AG04450 (cell line): ENCODE results near the gene PPP2R2C. TPM values are rescaled to one million over a fixed set of nuclear protein-coding genes. Genes with fewer than 3 reads are reported as not detected.

Experiments
- CTCF ChIA-PET: fragments of 300-600, 350-600 bp; formaldehyde crosslinking; extraction: SDS; loops from one replicate; lab custom pipeline; 2022; ENCODE audit warnings: antibody characterized with exemption, inconsistent platforms; lab: Charles Lee
- POLR2A ChIA-PET: fragments of 350-600 bp; formaldehyde crosslinking; extraction: SDS; loops from one replicate; lab custom pipeline; 2021; ENCODE audit warnings: antibody characterized with exemption, inconsistent platforms; lab: Yijun Ruan, JAX
- DNase-seq: peaks from one replicate; pipeline ENCODE4 v3.0.0-alpha.2; 2011; ENCODE audit warnings: low read depth, low spot score
- H3K27ac ChIP-seq: one replicate; pipeline ENCODE4 v1.5.1; 2012; ENCODE audit warnings: low read depth, low read length, control low read depth
- H3K27me3 ChIP-seq: one replicate; pipeline ENCODE4 v1.6.0; 2012; ENCODE audit warnings: low read length; ENCODE audit not compliant: control insufficient read depth, insufficient read depth
- H3K4me3 ChIP-seq: 2 replicates; pipeline ENCODE4 v1.5.1; 2011; ENCODE audit warnings: mild to moderate bottlenecking, low read depth, low read length, control low read depth
- H3K9me3 ChIP-seq: 2 replicates; pipeline ENCODE4 v1.5.1; 2012; ENCODE audit warnings: low read length; ENCODE audit not compliant: control insufficient read depth, insufficient read depth
- CTCF ChIP-seq: IDR thresholded peaks from 2 replicates; pipeline ENCODE4 v1.5.1; 2011; ENCODE audit warnings: low read depth, low read length, control low read depth, inconsistent platforms
- polyA plus RNA-seq: library from polyadenylated mRNA; depleted of rRNA; stranded (reverse); fragments of >200 nt; gene quantifications from 2 replicates; pipeline ENCODE4 v1.2.3, GENCODE V29; 2011

Gene PPP2R2C
- polyA plus RNA-seq, 1 experiment, result 0.07 TPM

- H3K9me3 ChIP-seq, result no peaks in the 10 kb centered on the region
- DNase-seq, result no peak
- ChIA-PET POLR2A (no interaction called here), CTCF (no interaction called here)
- no peaks in the 10 kb centered on the region for H3K27me3 ChIP-seq
- H3K27ac ChIP-seq, result no peak overlapping the region
- H3K4me3 ChIP-seq, result no peak overlapping the region
- no peak for TF ChIP-seq CTCF
Measured at GRCh38 chr4:6422866-6423265, 49.5 kb downstream of the PPP2R2C start.

- Histone ChIP-seq H3K9me3 (no peaks in the 10 kb centered on the region), H3K4me3 (no peak overlapping the region), H3K27ac (no peak overlapping the region), H3K27me3 (no peaks in the 10 kb centered on the region)
- CTCF ChIA-PET, result no interaction called here
- DNase-seq, result no peak
- TF ChIP-seq CTCF, result no peak
- POLR2A ChIA-PET, result no interaction called here
Measured at GRCh38 chr4:6422105-6422504, 50.3 kb downstream of the PPP2R2C start.

GRCh38 chr4:6421397-6421796, 51.0 kb downstream of the PPP2R2C start:
- H3K27ac ChIP-seq, result no peak overlapping the region
- H3K27me3 ChIP-seq, result peaks cover 4% of the 10 kb centered on the region
- DNase-seq, result no peak
- POLR2A ChIA-PET, result no interaction called here
- no peaks in the 10 kb centered on the region for H3K9me3 ChIP-seq
- no peak for TF ChIP-seq CTCF
- no peak overlapping the region for H3K4me3 ChIP-seq
- CTCF ChIA-PET, result no interaction called here

GRCh38 chr4:6420972-6421371, 51.4 kb downstream of the PPP2R2C start:
- peaks cover 7% of the 10 kb centered on the region for H3K27me3 ChIP-seq
- no peak overlapping the region for H3K4me3 ChIP-seq
- H3K9me3 ChIP-seq, result no peaks in the 10 kb centered on the region
- CTCF ChIA-PET, result no interaction called here
- no peak for DNase-seq
- no peak for TF ChIP-seq CTCF
- POLR2A ChIA-PET, result no interaction called here
- no peak overlapping the region for H3K27ac ChIP-seq

GRCh38 chr4:6420036-6420435, 52.4 kb downstream of the PPP2R2C start:
- Histone ChIP-seq H3K27ac (no peak overlapping the region), H3K9me3 (no peaks in the 10 kb centered on the region), H3K4me3 (no peak overlapping the region), H3K27me3 (peaks cover 7% of the 10 kb centered on the region)
- ChIA-PET POLR2A (no interaction called here), CTCF (no interaction called here)
- no peak for DNase-seq
- no peak for TF ChIP-seq CTCF
